ENCODE data around the gene MRPL39. TPM values are rescaled to one million over a fixed set of nuclear protein-coding genes. Genes with fewer than 3 reads are reported as not detected.

The MRPL39 gene
- total RNA-seq, 1 donor from 2014 or later: 16.9 TPM

- Histone ChIP-seq H3K27ac (no peak overlapping the region), H3K9me3 (no peaks in the 10 kb centered on the region), H3K4me3 (no peak overlapping the region), H3K36me3 (no peaks in the 10 kb centered on the region), H3K27me3 (ENCODE audit: low read depth) (no peaks in the 10 kb centered on the region), H3K4me1 (peaks cover 24% of the 10 kb centered on the region)
- ATAC-seq: no peak
- TF ChIP-seq CTCF (IDR thresholded peaks at IDR 0.05): no peak
- intact Hi-C loops (cut with DNase I): no loop called here
- DNase-seq: no peak
Measured at GRCh38 chr21:25571726-25572121, 35.6 kb downstream of the MRPL39 start.

- TF ChIP-seq CTCF (IDR thresholded peaks at IDR 0.05): no peak
- ATAC-seq (no peak), DNase-seq (no peak)
- no peaks in the 10 kb centered on the region for H3K9me3 ChIP-seq
- H3K27ac ChIP-seq: no peak overlapping the region
- intact Hi-C loops (cut with DNase I): no loop called here
- H3K36me3 ChIP-seq: no peaks in the 10 kb centered on the region
- H3K4me1 ChIP-seq: peaks cover 24% of the 10 kb centered on the region
- no peak overlapping the region for H3K4me3 ChIP-seq
- H3K27me3 ChIP-seq (ENCODE audit: low read depth): no peaks in the 10 kb centered on the region
Measured at GRCh38 chr21:25569711-25570110, 37.6 kb downstream of the MRPL39 start.

GRCh38 chr21:25569084-25569483 is 38.2 kb downstream of the MRPL39 start:
- no peak for TF ChIP-seq CTCF (IDR thresholded peaks at IDR 0.05)
- intact Hi-C loops (cut with DNase I): no loop called here
- Histone ChIP-seq H3K36me3 (no peaks in the 10 kb centered on the region), H3K4me3 (no peak overlapping the region), H3K9me3 (no peaks in the 10 kb centered on the region), H3K4me1 (peaks cover 22% of the 10 kb centered on the region), H3K27me3 (ENCODE audit: low read depth) (no peaks in the 10 kb centered on the region), H3K27ac (no peak overlapping the region)
- no peak for DNase-seq
- ATAC-seq: no peak

- intact Hi-C loops (cut with DNase I): no loop called here
- ATAC-seq (peak; percentile 59 to 74), DNase-seq (peak; percentile 57)
- no peaks in the 10 kb centered on the region for H3K9me3 ChIP-seq
- H3K27me3 ChIP-seq (ENCODE audit: low read depth): no peaks in the 10 kb centered on the region
- no peak for TF ChIP-seq CTCF (IDR thresholded peaks at IDR 0.05)
- H3K36me3 ChIP-seq: no peaks in the 10 kb centered on the region
- H3K4me1 ChIP-seq: peaks cover 22% of the 10 kb centered on the region
- H3K27ac ChIP-seq: peak overlapping the region; percentile 4
- H3K4me3 ChIP-seq: no peak overlapping the region
Measured at GRCh38 chr21:25568246-25568645, 39.0 kb downstream of the MRPL39 start.

- no peak for TF ChIP-seq CTCF (IDR thresholded peaks at IDR 0.05)
- no peaks in the 10 kb centered on the region for H3K36me3 ChIP-seq
- no peak overlapping the region for H3K27ac ChIP-seq
- H3K9me3 ChIP-seq: no peaks in the 10 kb centered on the region
- H3K4me3 ChIP-seq: no peak overlapping the region
- ATAC-seq (no peak), DNase-seq (no peak)
- no peaks in the 10 kb centered on the region for H3K27me3 ChIP-seq (ENCODE audit: low read depth)
- intact Hi-C loops (cut with DNase I): no loop called here
- H3K4me1 ChIP-seq: peaks cover 23% of the 10 kb centered on the region
Measured at GRCh38 chr21:25567472-25567871, 39.8 kb downstream of the MRPL39 start.

GRCh38 chr21:25566645-25567044 is 40.6 kb downstream of the MRPL39 start:
- Histone ChIP-seq H3K27ac (no peak overlapping the region), H3K36me3 (no peaks in the 10 kb centered on the region), H3K27me3 (ENCODE audit: low read depth) (no peaks in the 10 kb centered on the region), H3K9me3 (no peaks in the 10 kb centered on the region), H3K4me3 (no peak overlapping the region), H3K4me1 (peaks cover 26% of the 10 kb centered on the region)
- DNase-seq: no peak
- intact Hi-C loops (cut with DNase I): no loop called here
- no peak for ATAC-seq
- no peak for TF ChIP-seq CTCF (IDR thresholded peaks at IDR 0.05)
